ENCODE measurements around the gene IL10RA.

Gene IL10RA

GRCh38 chr11:117969160-117969991, 16.8 kb upstream of the IL10RA start:
- no peaks in the 10 kb centered on the region for H3K79me1 ChIP-seq (ENCODE audit: low read length)
- H4K5ac ChIP-seq (ENCODE audit: low read length) = no peak overlapping the region
- no CpG with 5 or more reads among the region's 5 CpGs for WGBS (ENCODE audit: extremely low coverage, insufficient coverage, low lambda C conversion rate)
- no peak overlapping the region for H3K27ac ChIP-seq (ENCODE audit: low read depth, low read length)
- no peak overlapping the region for H3K4me3 ChIP-seq (ENCODE audit: low read length)
- no peak overlapping the region for H3K4me2 ChIP-seq (ENCODE audit: low read length)
- H4K8ac ChIP-seq (ENCODE audit: low read depth, low read length) = no peak overlapping the region
- no peaks in the 10 kb centered on the region for H3K4me1 ChIP-seq (ENCODE audit: control insufficient read depth, low read depth, low read length)
- H2BK120ac ChIP-seq (ENCODE audit: low read depth, low read length) = no peak overlapping the region
- H3K23ac ChIP-seq (ENCODE audit: low read length) = no peak overlapping the region
- H3K56ac ChIP-seq (ENCODE audit: low read length) = no peak overlapping the region
- H3K27me3 ChIP-seq (ENCODE audit: insufficient read depth, low read length, poor library complexity) = no peaks in the 10 kb centered on the region
- no peaks in the 10 kb centered on the region for H3K36me3 ChIP-seq (ENCODE audit: control insufficient read depth, insufficient read depth, low read length)
- H3K79me2 ChIP-seq (ENCODE audit: control insufficient read depth, insufficient read depth, low read length) = no peaks in the 10 kb centered on the region
- H2AK5ac ChIP-seq (ENCODE audit: low read length) = no peak overlapping the region
- no peak overlapping the region for H3K4ac ChIP-seq (ENCODE audit: low read depth, low read length)
- DNase-seq = no peak
- no peak overlapping the region for H2BK15ac ChIP-seq (replicated peaks; ENCODE audit: low read depth)
- no peak overlapping the region for H2BK5ac ChIP-seq (ENCODE audit: low read length)
- no peak overlapping the region for H3K18ac ChIP-seq (ENCODE audit: low read length)
- no peak overlapping the region for H3K9ac ChIP-seq (ENCODE audit: low read length)

- Histone ChIP-seq H3K4me3 (ENCODE audit: low read length) (no peak overlapping the region), H2BK5ac (ENCODE audit: low read length) (no peak overlapping the region), H3K9ac (ENCODE audit: low read length) (no peak overlapping the region), H3K27ac (ENCODE audit: low read depth, low read length) (no peak overlapping the region), H3K79me2 (ENCODE audit: control insufficient read depth, insufficient read depth, low read length) (no peaks in the 10 kb centered on the region), H3K18ac (ENCODE audit: low read length) (no peak overlapping the region), H3K27me3 (ENCODE audit: insufficient read depth, low read length, poor library complexity) (no peaks in the 10 kb centered on the region), H3K4me2 (ENCODE audit: low read length) (no peak overlapping the region), H4K8ac (ENCODE audit: low read depth, low read length) (no peak overlapping the region), H3K23ac (ENCODE audit: low read length) (no peak overlapping the region), H3K79me1 (ENCODE audit: low read length) (no peaks in the 10 kb centered on the region), H2BK120ac (ENCODE audit: low read depth, low read length) (no peak overlapping the region), H3K4me1 (ENCODE audit: control insufficient read depth, low read depth, low read length) (no peaks in the 10 kb centered on the region), H2BK15ac (replicated peaks; ENCODE audit: low read depth) (no peak overlapping the region), H3K4ac (ENCODE audit: low read depth, low read length) (no peak overlapping the region), H4K5ac (ENCODE audit: low read length) (no peak overlapping the region), H3K56ac (ENCODE audit: low read length) (no peak overlapping the region), H3K36me3 (ENCODE audit: control insufficient read depth, insufficient read depth, low read length) (no peaks in the 10 kb centered on the region), H2AK5ac (ENCODE audit: low read length) (no peak overlapping the region)
- no CpG with 5 or more reads among the region's 4 CpGs for WGBS (ENCODE audit: extremely low coverage, insufficient coverage, low lambda C conversion rate)
- no peak for DNase-seq
These were observed 15.7 kb upstream of the IL10RA start for GRCh38 chr11:117970400-117971024.

GRCh38 chr11:117972044-117972443, 14.2 kb upstream of the IL10RA start:
- no peaks in the 10 kb centered on the region for H3K79me2 ChIP-seq (ENCODE audit: control insufficient read depth, insufficient read depth, low read length)
- H3K27me3 ChIP-seq (ENCODE audit: insufficient read depth, low read length, poor library complexity) = no peaks in the 10 kb centered on the region
- no peak overlapping the region for H3K18ac ChIP-seq (ENCODE audit: low read length)
- H3K9ac ChIP-seq (ENCODE audit: low read length) = no peak overlapping the region
- H3K4me1 ChIP-seq (ENCODE audit: control insufficient read depth, low read depth, low read length) = no peaks in the 10 kb centered on the region
- no peak overlapping the region for H4K8ac ChIP-seq (ENCODE audit: low read depth, low read length)
- no peak overlapping the region for H2BK5ac ChIP-seq (ENCODE audit: low read length)
- no peak overlapping the region for H2BK120ac ChIP-seq (ENCODE audit: low read depth, low read length)
- no peak overlapping the region for H3K4me2 ChIP-seq (ENCODE audit: low read length)
- H3K36me3 ChIP-seq (ENCODE audit: control insufficient read depth, insufficient read depth, low read length) = no peaks in the 10 kb centered on the region
- no peaks in the 10 kb centered on the region for H3K79me1 ChIP-seq (ENCODE audit: low read length)
- no peak overlapping the region for H3K23ac ChIP-seq (ENCODE audit: low read length)
- H3K56ac ChIP-seq (ENCODE audit: low read length) = no peak overlapping the region
- no CpG with 5 or more reads among the region's 10 CpGs for WGBS (ENCODE audit: extremely low coverage, insufficient coverage, low lambda C conversion rate)
- no peak overlapping the region for H3K4me3 ChIP-seq (ENCODE audit: low read length)
- no peak overlapping the region for H4K5ac ChIP-seq (ENCODE audit: low read length)
- DNase-seq = no peak
- no peak overlapping the region for H2BK15ac ChIP-seq (replicated peaks; ENCODE audit: low read depth)
- no peak overlapping the region for H3K27ac ChIP-seq (ENCODE audit: low read depth, low read length)
- no peak overlapping the region for H3K4ac ChIP-seq (ENCODE audit: low read depth, low read length)
- no peak overlapping the region for H2AK5ac ChIP-seq (ENCODE audit: low read length)

- no CpG with 5 or more reads among the region's 9 CpGs for WGBS (ENCODE audit: extremely low coverage, insufficient coverage, low lambda C conversion rate)
- Histone ChIP-seq H3K56ac (ENCODE audit: low read length) (no peak overlapping the region), H2BK120ac (ENCODE audit: low read depth, low read length) (no peak overlapping the region), H2AK5ac (ENCODE audit: low read length) (no peak overlapping the region), H3K4ac (ENCODE audit: low read depth, low read length) (no peak overlapping the region), H2BK5ac (ENCODE audit: low read length) (no peak overlapping the region), H3K79me2 (ENCODE audit: control insufficient read depth, insufficient read depth, low read length) (no peaks in the 10 kb centered on the region), H4K8ac (ENCODE audit: low read depth, low read length) (no peak overlapping the region), H3K4me2 (ENCODE audit: low read length) (no peak overlapping the region), H3K4me3 (ENCODE audit: low read length) (no peak overlapping the region), H3K18ac (ENCODE audit: low read length) (no peak overlapping the region), H3K23ac (ENCODE audit: low read length) (no peak overlapping the region), H3K27ac (ENCODE audit: low read depth, low read length) (no peak overlapping the region), H3K36me3 (ENCODE audit: control insufficient read depth, insufficient read depth, low read length) (no peaks in the 10 kb centered on the region), H3K4me1 (ENCODE audit: control insufficient read depth, low read depth, low read length) (no peaks in the 10 kb centered on the region), H3K27me3 (ENCODE audit: insufficient read depth, low read length, poor library complexity) (no peaks in the 10 kb centered on the region), H2BK15ac (replicated peaks; ENCODE audit: low read depth) (no peak overlapping the region), H4K5ac (ENCODE audit: low read length) (no peak overlapping the region), H3K79me1 (ENCODE audit: low read length) (no peaks in the 10 kb centered on the region), H3K9ac (ENCODE audit: low read length) (no peak overlapping the region)
- DNase-seq = no peak
These were observed 13.3 kb upstream of the IL10RA start for GRCh38 chr11:117972629-117973502.

- no peak overlapping the region for H3K9ac ChIP-seq (ENCODE audit: low read length)
- H3K4me3 ChIP-seq (ENCODE audit: low read length) = no peak overlapping the region
- H3K27me3 ChIP-seq (ENCODE audit: insufficient read depth, low read length, poor library complexity) = no peaks in the 10 kb centered on the region
- H4K8ac ChIP-seq (ENCODE audit: low read depth, low read length) = no peak overlapping the region
- H3K36me3 ChIP-seq (ENCODE audit: control insufficient read depth, insufficient read depth, low read length) = no peaks in the 10 kb centered on the region
- no peak overlapping the region for H3K4me2 ChIP-seq (ENCODE audit: low read length)
- no peaks in the 10 kb centered on the region for H3K4me1 ChIP-seq (ENCODE audit: control insufficient read depth, low read depth, low read length)
- no peaks in the 10 kb centered on the region for H3K79me2 ChIP-seq (ENCODE audit: control insufficient read depth, insufficient read depth, low read length)
- no peaks in the 10 kb centered on the region for H3K79me1 ChIP-seq (ENCODE audit: low read length)
- H3K23ac ChIP-seq (ENCODE audit: low read length) = no peak overlapping the region
- DNase-seq = no peak
- H3K56ac ChIP-seq (ENCODE audit: low read length) = no peak overlapping the region
- H3K27ac ChIP-seq (ENCODE audit: low read depth, low read length) = no peak overlapping the region
- no peak overlapping the region for H2BK15ac ChIP-seq (replicated peaks; ENCODE audit: low read depth)
- H3K4ac ChIP-seq (ENCODE audit: low read depth, low read length) = no peak overlapping the region
- H4K5ac ChIP-seq (ENCODE audit: low read length) = no peak overlapping the region
- no peak overlapping the region for H3K18ac ChIP-seq (ENCODE audit: low read length)
- no peak overlapping the region for H2AK5ac ChIP-seq (ENCODE audit: low read length)
- no peak overlapping the region for H2BK5ac ChIP-seq (ENCODE audit: low read length)
- no peak overlapping the region for H2BK120ac ChIP-seq (ENCODE audit: low read depth, low read length)
- no CpG with 5 or more reads among the region's 4 CpGs for WGBS (ENCODE audit: extremely low coverage, insufficient coverage, low lambda C conversion rate)
These were observed 12.7 kb upstream of the IL10RA start for GRCh38 chr11:117973503-117973860.
